Lower lobe of right lung (tissue), 2 donors: ENCODE measurements around the gene GSDMA. TPM values are rescaled to one million over a fixed set of nuclear protein-coding genes. Genes with fewer than 3 reads are reported as not detected.

Experiments used
- ATAC-seq, 2 donors: fragments of 200-7000 bp; cut with Tn5 transposase; one replicate each; pipeline ENCODE4 v1.9.1; 2020 to 2022; ENCODE audit warnings: mild to moderate bottlenecking in 2 of 2, moderate library complexity in 2 of 2
- DNase-seq: peaks from one replicate; pipeline ENCODE4 v3.0.0-alpha.2; 2020
- H3K27ac ChIP-seq: fragments of 200-600 bp; one replicate; pipeline ENCODE4 v1.8.0; 2022
- H3K27me3 ChIP-seq: fragments of 200-600 bp; one replicate; pipeline ENCODE4 v1.8.0; 2022; ENCODE audit warnings: low read depth
- H3K36me3 ChIP-seq: fragments of 200-600 bp; one replicate; pipeline ENCODE4 v1.8.0; 2022; ENCODE audit warnings: mild to moderate bottlenecking
- H3K4me1 ChIP-seq: fragments of 200-600 bp; one replicate; pipeline ENCODE4 v1.8.0; 2022
- H3K4me3 ChIP-seq: fragments of 200-600 bp; one replicate; pipeline ENCODE4 v1.8.0; 2022; ENCODE audit warnings: mild to moderate bottlenecking
- H3K9me3 ChIP-seq: fragments of 200-600 bp; one replicate; pipeline ENCODE4 v1.8.0; 2022
- intact Hi-C: fragments of 100-400 bp; cut with DNase I; formaldehyde crosslinking; loops from one replicate; pipeline ENCODE4 v1.11.0; 2022
- total RNA-seq: library from RNA; stranded (reverse); fragmentation: NEBNext Ultra II Directional; extraction: Animal tissue kit (Norgen Biotek cat#: 25700); gene quantifications from one replicate; pipeline ENCODE4 v1.2.1, GENCODE V29; 2021
- TF ChIP-seq, protein P1 (sequence below): fragments of 200-600 bp; IDR thresholded peaks from one replicate; pipeline ENCODE4 v1.8.0; 2022; ENCODE audit warnings: antibody characterized with exemption, mild to moderate bottlenecking
- donor health status: DM: no; HTN: yes; CAD: no; lungs with severe emphysema.

GSDMA gene
- total RNA-seq, 1 donor from 2014 or later = 0.62 TPM

DNA sequence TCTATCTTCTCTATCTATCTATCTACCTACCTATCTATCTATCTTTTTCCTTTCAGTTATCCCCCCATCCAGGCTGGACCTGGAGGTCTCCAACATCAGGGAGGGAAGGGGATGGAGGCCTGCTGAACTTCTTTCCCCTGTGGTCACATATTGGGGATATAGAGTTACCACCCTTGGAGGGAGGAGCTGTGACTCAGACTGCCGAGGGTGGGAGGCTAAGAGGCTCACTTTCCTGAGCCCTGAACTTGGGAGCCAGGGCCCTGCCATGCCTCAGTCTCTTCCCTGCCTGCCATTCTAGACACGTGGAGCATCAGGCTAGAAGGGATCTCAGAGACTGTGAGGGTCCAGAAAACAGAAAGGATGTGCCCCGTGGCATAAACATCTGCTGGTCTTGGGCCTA is 26.9 kb upstream of the GSDMA start:
- H3K9me3 ChIP-seq = no peaks in the 10 kb centered on the region
- H3K4me3 ChIP-seq = no peak overlapping the region
- no peak overlapping the region for H3K27ac ChIP-seq
- H3K27me3 ChIP-seq = no peaks in the 10 kb centered on the region
- ATAC-seq = peak in 1 of 2 donors; percentile 12
- intact Hi-C loops = no loop called here
- DNase-seq = no peak
- no peaks in the 10 kb centered on the region for H3K4me1 ChIP-seq
- no peaks in the 10 kb centered on the region for H3K36me3 ChIP-seq
- TF ChIP-seq, protein P1, sequence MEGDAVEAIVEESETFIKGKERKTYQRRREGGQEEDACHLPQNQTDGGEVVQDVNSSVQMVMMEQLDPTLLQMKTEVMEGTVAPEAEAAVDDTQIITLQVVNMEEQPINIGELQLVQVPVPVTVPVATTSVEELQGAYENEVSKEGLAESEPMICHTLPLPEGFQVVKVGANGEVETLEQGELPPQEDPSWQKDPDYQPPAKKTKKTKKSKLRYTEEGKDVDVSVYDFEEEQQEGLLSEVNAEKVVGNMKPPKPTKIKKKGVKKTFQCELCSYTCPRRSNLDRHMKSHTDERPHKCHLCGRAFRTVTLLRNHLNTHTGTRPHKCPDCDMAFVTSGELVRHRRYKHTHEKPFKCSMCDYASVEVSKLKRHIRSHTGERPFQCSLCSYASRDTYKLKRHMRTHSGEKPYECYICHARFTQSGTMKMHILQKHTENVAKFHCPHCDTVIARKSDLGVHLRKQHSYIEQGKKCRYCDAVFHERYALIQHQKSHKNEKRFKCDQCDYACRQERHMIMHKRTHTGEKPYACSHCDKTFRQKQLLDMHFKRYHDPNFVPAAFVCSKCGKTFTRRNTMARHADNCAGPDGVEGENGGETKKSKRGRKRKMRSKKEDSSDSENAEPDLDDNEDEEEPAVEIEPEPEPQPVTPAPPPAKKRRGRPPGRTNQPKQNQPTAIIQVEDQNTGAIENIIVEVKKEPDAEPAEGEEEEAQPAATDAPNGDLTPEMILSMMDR = no peak

DNA sequence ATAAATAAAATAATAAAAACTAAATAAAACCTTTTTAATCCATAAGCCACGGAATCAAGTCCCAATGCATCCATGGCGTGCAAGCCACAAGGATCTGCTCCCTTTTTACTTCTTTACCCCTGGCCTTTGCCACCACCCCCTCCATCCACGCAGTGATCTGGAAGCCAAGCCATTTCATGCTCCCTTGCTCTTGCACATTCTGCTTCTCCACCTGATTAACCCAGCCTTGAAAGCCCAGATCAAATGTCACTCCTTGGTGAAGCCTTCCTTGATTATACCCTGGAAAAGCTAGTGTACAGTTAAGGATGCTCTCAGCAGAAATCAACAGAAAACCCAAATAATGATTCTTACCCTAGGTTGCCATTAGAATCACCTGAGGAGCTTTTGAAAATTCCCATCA is 25.4 kb upstream of the GSDMA start:
- intact Hi-C loops = no loop called here
- Histone ChIP-seq H3K36me3 (no peaks in the 10 kb centered on the region), H3K27ac (no peak overlapping the region), H3K4me3 (no peak overlapping the region), H3K4me1 (no peaks in the 10 kb centered on the region), H3K27me3 (no peaks in the 10 kb centered on the region), H3K9me3 (no peaks in the 10 kb centered on the region)
- ATAC-seq (no peak), DNase-seq (no peak)
- TF ChIP-seq, protein P1 = no peak

DNA sequence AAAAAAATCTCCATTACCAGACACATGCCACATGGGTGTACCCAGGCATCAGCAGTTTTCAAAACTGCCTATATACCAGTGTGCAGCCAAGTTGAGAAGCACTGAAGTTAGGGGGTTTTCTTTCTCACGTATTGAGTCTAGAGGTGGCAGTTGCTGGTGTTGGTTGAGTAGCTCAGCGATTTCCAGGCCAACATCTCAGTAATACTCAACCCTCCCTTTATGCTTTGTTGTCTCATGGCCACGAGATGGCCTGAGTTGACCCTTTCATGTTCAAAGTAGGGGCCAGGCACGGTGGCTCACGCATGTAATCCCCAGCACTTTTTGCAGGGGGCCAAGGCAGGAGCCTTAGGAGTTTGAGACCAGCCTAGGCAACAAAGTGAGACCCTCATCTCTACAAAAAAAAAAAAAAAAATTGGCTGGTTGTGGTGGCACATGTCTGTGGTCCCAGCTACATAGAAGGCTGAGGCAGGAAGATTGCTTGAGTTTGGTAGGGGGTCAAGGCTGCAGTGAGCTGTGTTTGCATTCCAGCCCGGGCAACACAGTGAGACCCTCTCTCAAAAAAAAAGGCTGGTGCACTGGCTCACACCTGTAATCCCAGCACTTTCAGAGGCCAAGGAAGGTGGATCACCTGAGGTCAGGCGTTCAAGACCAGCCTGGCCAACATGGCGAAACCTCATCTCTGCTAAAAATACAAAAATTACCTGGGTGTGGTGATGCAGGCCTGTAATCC is 24.5 kb upstream of the GSDMA start:
- Histone ChIP-seq H3K9me3 (no peaks in the 10 kb centered on the region), H3K27ac (no peak overlapping the region), H3K27me3 (no peaks in the 10 kb centered on the region), H3K4me3 (no peak overlapping the region), H3K4me1 (no peaks in the 10 kb centered on the region), H3K36me3 (no peaks in the 10 kb centered on the region)
- intact Hi-C loops = no loop called here
- no peak for ATAC-seq
- TF ChIP-seq, protein P1 = no peak
- DNase-seq = no peak

DNA sequence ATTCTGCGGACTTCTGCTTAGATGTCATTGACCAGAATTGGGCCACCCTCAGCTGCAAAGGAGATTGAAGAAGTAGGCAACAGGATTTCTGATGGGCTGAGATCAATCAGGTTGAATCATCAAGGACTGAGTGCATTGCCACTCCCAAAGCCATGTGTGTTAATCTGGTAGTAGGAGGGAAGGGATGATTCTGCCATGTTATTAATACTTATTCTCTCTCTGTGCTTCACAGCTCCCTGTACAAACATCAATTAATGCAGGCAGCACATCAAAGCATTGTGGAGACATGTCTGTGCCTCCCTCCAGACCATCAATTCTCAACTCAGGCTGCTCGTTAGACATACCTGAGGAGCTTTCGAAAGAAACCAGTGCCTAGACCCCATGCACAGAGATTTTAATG is 23.7 kb upstream of the GSDMA start:
- H3K36me3 ChIP-seq = no peaks in the 10 kb centered on the region
- ATAC-seq (no peak), DNase-seq (no peak)

DNA sequence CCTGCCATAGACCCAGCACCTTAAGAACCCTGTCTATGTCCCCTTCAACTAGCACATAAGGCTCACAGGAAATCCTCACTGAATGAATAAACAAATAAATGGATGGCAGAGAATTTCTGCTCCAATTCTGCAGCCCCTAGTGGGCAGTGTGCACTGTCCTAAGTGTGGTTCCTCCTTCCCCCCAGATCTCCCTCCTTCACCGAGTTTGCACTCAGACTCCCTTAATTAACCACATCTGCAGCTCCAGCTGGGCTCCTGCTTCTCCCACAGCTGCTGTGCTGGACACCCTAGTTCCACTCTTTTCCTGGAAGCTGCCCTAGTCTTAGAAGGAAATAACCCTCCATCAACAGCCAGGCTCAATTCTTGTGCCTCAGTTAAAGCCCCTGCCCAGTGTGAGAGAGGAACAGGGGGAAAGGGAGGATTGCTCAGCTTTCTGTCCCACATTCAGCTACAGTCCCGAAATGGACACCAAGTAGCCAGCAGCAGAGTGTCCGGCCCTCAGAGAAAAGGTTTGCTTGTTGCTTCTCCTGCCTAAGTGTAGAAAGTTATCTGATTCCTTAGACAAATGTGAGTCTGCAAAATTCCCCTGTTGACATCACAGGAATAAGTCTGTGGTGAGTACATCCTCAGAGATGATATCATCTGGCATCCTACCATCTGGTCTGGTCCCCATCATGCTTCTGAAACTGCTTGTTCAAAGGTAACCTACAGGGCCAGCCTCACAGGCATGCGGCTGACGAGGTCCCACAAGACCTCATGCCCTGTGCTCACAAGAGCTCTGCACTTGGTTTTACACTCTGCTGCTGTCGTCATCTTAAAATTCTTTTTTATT is 23.0 kb upstream of the GSDMA start:
- intact Hi-C loops = no loop called here
- no peaks in the 10 kb centered on the region for H3K4me1 ChIP-seq
- no peaks in the 10 kb centered on the region for H3K36me3 ChIP-seq
- H3K27me3 ChIP-seq = no peaks in the 10 kb centered on the region
- peak in 1 of 2 donors; percentile 51 for ATAC-seq
- no peak overlapping the region for H3K27ac ChIP-seq
- TF ChIP-seq, protein P1 = peak; percentile 30
- no peaks in the 10 kb centered on the region for H3K9me3 ChIP-seq
- no peak for DNase-seq
- H3K4me3 ChIP-seq = no peak overlapping the region

More for the DNA sequence above, 23.7 kb upstream of the GSDMA start:
- Histone ChIP-seq H3K27me3 (no peaks in the 10 kb centered on the region), H3K4me3 (no peak overlapping the region), H3K4me1 (no peaks in the 10 kb centered on the region), H3K27ac (no peak overlapping the region), H3K9me3 (no peaks in the 10 kb centered on the region)
- intact Hi-C loops = no loop called here
- TF ChIP-seq, protein P1 = no peak
